B cell (primary cell): ENCODE results near the gene CILP2. TPM values are rescaled to one million over a fixed set of nuclear protein-coding genes. Genes with fewer than 3 reads are reported as not detected.

ENCODE experiments used
- ATAC-seq: fragments of 200-7000 bp; cut with Tn5 transposase; one replicate; pipeline ENCODE4 v1.10.0; 2021; ENCODE audit warnings: low read depth, mild to moderate bottlenecking, moderate number of reproducible peaks, moderate library complexity
- CTCF ChIA-PET: fragments of 350-600 bp; sonication (Branson Sonifier 250); formaldehyde crosslinking; loops from one replicate; lab custom pipeline; 2021; ENCODE audit warnings: antibody characterized with exemption, inconsistent platforms; lab: Charles Lee
- POLR2A ChIA-PET: fragments of 350-600 bp; sonication (Branson Sonifier 250); formaldehyde crosslinking; loops from one replicate; lab custom pipeline; 2021; ENCODE audit warnings: antibody characterized with exemption; lab: Charles Lee
- DNase-seq: peaks from one replicate; pipeline ENCODE4 v3.0.0; 2013
- H2AFZ ChIP-seq: 2 replicates; pipeline ENCODE4 v1.6.1; 2012; ENCODE audit warnings: mild to moderate bottlenecking, low read depth, low read length; ENCODE audit not compliant: insufficient read depth, poor library complexity, severe bottlenecking
- H3K27ac ChIP-seq, 2 donors: 1 replicate in 1 of 2; 2 replicates in 1 of 2; pipeline ENCODE4 v1.5.1; 2012 to 2013; ENCODE audit warnings: low read length in 2 of 2, mild to moderate bottlenecking in 2 of 2, moderate library complexity in 1 of 2
- H3K27me3 ChIP-seq, 4 experiments: fragments of 200-600 bp in 1 of 4; sonication (generic) in 1 of 4; replicated peaks in 1 of 4; 1 replicate in 2 of 4; 2 replicates in 2 of 4; pipeline versions ENCODE4 v1.6.1 to v1.7.0; 2013 to 2016; ENCODE audit warnings: low read length in 3 of 4, mild to moderate bottlenecking in 2 of 4, mixed read lengths in 1 of 4, moderate library complexity in 1 of 4; ENCODE audit not compliant: insufficient read depth in 4 of 4, control insufficient read depth in 3 of 4; ENCODE audit errors: control extremely low read depth in 1 of 4
- H3K36me3 ChIP-seq, 2 experiments: replicated peaks in 1 of 2; 1 replicate in 1 of 2; 2 replicates in 1 of 2; pipeline versions ENCODE4 v1.6.1 to v1.7.1; 2013; ENCODE audit warnings: low read length in 1 of 2; ENCODE audit not compliant: insufficient read depth in 2 of 2, control insufficient read depth in 1 of 2; ENCODE audit errors: control extremely low read depth in 1 of 2, extremely low read depth in 1 of 2
- H3K4me1 ChIP-seq, 2 donors: fragments of 200-600 bp in 1 of 2; sonication (generic) in 1 of 2; 1 replicate in 1 of 2; 2 replicates in 1 of 2; pipeline versions ENCODE4 v1.5.1 to v1.6.1; 2013 to 2017; ENCODE audit warnings: low read length in 2 of 2; ENCODE audit not compliant: control insufficient read depth in 2 of 2, insufficient read depth in 2 of 2
- H3K4me2 ChIP-seq: replicated peaks from 2 replicates; pipeline ENCODE3; 2012; ENCODE audit warnings: mild to moderate bottlenecking, low read depth, low read length; ENCODE audit not compliant: poor library complexity, severe bottlenecking
- H3K4me3 ChIP-seq, 5 experiments: fragments of 200-600 bp in 1 of 5; sonication (generic) in 1 of 5; 1 replicate in 3 of 5; 2 replicates in 2 of 5; pipeline versions ENCODE4 v1.5.1 to v1.7.0; 2011 to 2016; ENCODE audit warnings: low read length in 4 of 5, mild to moderate bottlenecking in 4 of 5, low read depth in 2 of 5, control low read depth in 1 of 5, moderate library complexity in 1 of 5; ENCODE audit not compliant: insufficient read depth in 1 of 5; ENCODE audit errors: control extremely low read depth in 1 of 5, extremely low read depth in 1 of 5
- H3K79me2 ChIP-seq: fragments of 200-600 bp; sonication (generic); one replicate; pipeline ENCODE4 v1.6.0; 2016; ENCODE audit warnings: low read length; ENCODE audit not compliant: control insufficient read depth, insufficient read depth
- H3K9ac ChIP-seq: fragments of 200-600 bp; sonication (generic); 2 replicates; pipeline ENCODE4 v1.6.1; 2017; ENCODE audit warnings: mild to moderate bottlenecking, low read length, moderate library complexity
- H3K9me3 ChIP-seq, 3 donors: one replicate each; pipeline versions ENCODE4 v1.6.1 to v1.7.1; 2013; ENCODE audit warnings: low read length in 2 of 3; ENCODE audit not compliant: control insufficient read depth in 2 of 3, insufficient read depth in 1 of 3; ENCODE audit errors: control extremely low read depth in 1 of 3
- H4K20me1 ChIP-seq: 2 replicates; pipeline ENCODE4 v1.6.0; 2012; ENCODE audit warnings: mild to moderate bottlenecking, low read length; ENCODE audit not compliant: insufficient read depth, control insufficient read depth, poor library complexity, severe bottlenecking
- H3K27ac Mint-ChIP-seq: one replicate; pipeline ENCODE4 v1.8.0; 2021; ENCODE audit warnings: mixed read lengths
- H3K27me3 Mint-ChIP-seq: one replicate; pipeline ENCODE4 v1.8.0; 2021; ENCODE audit warnings: mixed read lengths
- H3K4me1 Mint-ChIP-seq: one replicate; pipeline ENCODE4 v1.8.0; 2021; ENCODE audit warnings: mixed read lengths
- H3K4me3 Mint-ChIP-seq: one replicate; pipeline ENCODE4 v1.8.0; 2021; ENCODE audit warnings: mixed read lengths
- H3K9me3 Mint-ChIP-seq: one replicate; pipeline ENCODE4 v1.8.0; 2022; ENCODE audit warnings: mixed read lengths; ENCODE audit not compliant: insufficient read depth
- EZH2 ChIP-seq: IDR thresholded peaks from 2 replicates; pipeline ENCODE4 v1.6.1; 2012; ENCODE audit warnings: borderline replicate concordance, low read depth, mild to moderate bottlenecking, moderate library complexity, low read length; ENCODE audit not compliant: insufficient read depth, poor library complexity, severe bottlenecking
- WGBS: methylation state at CpG from one replicate; pipeline ENCODE4 v1.1.5; 2013; ENCODE audit warnings: missing lambda C conversion rate; ENCODE audit not compliant: insufficient coverage; 5-methylcytosine and 5-hydroxymethylcytosine counted together
- intact Hi-C: fragments of 100-400 bp; cut with micrococcal nuclease; formaldehyde crosslinking; loops from one replicate; pipeline ENCODE4 v1.10.0; 2022
- polyA plus RNA-seq: library from polyadenylated mRNA; depleted of rRNA; stranded (reverse); fragments of >200 nt; gene quantifications from 2 replicates; pipeline ENCODE4 v1.2.3, GENCODE V29; 2012
- total RNA-seq, 2 donors: library from RNA; stranded (reverse); fragments of 120-200 nt in 1 of 2; gene quantifications; 1 replicate in 1 of 2; 2 replicates in 1 of 2; pipeline versions ENCODE4 v1.2.3 to v1.2.4, GENCODE V29; 2013 to 2022
- TF ChIP-seq, protein P1 (sequence below): fragments of 200-600 bp; IDR thresholded peaks from one replicate; pipeline ENCODE4 v1.8.0; 2022; ENCODE audit warnings: antibody characterized with exemption, mild to moderate bottlenecking

CILP2 gene
- total and polyA plus RNA-seq, 2 donors (not counting 1 experiment from before 2014, with no cell fraction given), result 0.04 to 0.12 TPM

DNA sequence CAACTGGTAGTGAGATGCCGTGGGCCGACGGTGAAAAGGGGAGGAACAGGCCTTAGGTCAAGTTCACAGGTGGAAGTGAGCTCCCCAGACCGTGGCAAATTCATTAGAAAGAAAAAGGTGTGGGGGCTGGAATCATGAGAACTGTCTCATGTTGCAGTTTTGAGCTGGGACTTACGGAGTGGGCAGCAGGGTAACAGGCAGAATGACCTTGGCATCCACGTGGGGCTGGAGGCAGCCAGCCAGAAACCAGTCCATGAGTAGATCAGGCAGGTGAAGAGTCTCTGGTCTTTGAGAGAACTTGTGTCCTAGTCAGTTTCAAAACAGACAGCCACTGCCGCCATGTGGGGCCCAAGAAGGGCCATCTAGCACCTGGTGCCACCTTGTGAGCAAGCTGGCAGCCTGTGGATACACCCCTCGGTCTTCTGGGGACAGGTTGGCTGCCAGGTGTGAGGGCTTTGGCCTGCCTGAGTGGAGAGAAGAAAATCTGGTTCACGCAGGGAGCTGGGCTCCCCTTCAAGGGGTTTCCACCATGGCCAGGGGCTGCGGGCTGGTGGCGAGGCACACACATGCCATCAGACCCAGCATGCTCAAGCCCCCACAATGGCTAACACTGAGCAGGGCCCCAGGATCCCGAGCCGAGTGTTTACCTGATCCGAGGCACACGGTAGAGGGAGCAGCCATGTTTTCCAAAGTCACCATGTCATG lies 46.6 kb upstream of the CILP2 start:
- Mint-ChIP-seq H3K4me3 (no peak overlapping the region), H3K27ac (no peak overlapping the region), H3K9me3 (no peaks in the 10 kb centered on the region), H3K4me1 (peaks cover 38% of the 10 kb centered on the region), H3K27me3 (no peaks in the 10 kb centered on the region)
- TF ChIP-seq, protein P1, sequence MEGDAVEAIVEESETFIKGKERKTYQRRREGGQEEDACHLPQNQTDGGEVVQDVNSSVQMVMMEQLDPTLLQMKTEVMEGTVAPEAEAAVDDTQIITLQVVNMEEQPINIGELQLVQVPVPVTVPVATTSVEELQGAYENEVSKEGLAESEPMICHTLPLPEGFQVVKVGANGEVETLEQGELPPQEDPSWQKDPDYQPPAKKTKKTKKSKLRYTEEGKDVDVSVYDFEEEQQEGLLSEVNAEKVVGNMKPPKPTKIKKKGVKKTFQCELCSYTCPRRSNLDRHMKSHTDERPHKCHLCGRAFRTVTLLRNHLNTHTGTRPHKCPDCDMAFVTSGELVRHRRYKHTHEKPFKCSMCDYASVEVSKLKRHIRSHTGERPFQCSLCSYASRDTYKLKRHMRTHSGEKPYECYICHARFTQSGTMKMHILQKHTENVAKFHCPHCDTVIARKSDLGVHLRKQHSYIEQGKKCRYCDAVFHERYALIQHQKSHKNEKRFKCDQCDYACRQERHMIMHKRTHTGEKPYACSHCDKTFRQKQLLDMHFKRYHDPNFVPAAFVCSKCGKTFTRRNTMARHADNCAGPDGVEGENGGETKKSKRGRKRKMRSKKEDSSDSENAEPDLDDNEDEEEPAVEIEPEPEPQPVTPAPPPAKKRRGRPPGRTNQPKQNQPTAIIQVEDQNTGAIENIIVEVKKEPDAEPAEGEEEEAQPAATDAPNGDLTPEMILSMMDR, result no peak
- no peak for TF ChIP-seq EZH2
- ChIA-PET POLR2A (interaction anchor here (2.2 kb wide), 1 partner anchor 106 kb away, joined by 10 read pairs; no protein-coding TSS in a partner anchor), CTCF (interaction anchor here (0.5 to 9.6 kb wide), 24 partner anchors 10 to 457 kb away, joined by 3 to 301 read pairs (median 5); partner anchors contain the start of genes GATAD2A, NDUFA13 and TSSK6)
- 96% methylated on average over 15 of the region's 15 CpGs for WGBS
- no peak overlapping the region for H3K27ac ChIP-seq
- H3K79me2 ChIP-seq, result peaks cover 74% of the 10 kb centered on the region
- DNase-seq (no peak), ATAC-seq (no peak)
- no peak overlapping the region for H3K9ac ChIP-seq
- peaks cover 0 to 45% of the 10 kb centered on the region in 2 experiments for H3K36me3 ChIP-seq
- no peaks in the 10 kb centered on the region for H3K27me3 ChIP-seq
- H3K4me3 ChIP-seq, result no peak overlapping the region
- peaks cover 7% of the 10 kb centered on the region for H4K20me1 ChIP-seq
- H3K9me3 ChIP-seq, result no peaks in the 10 kb centered on the region
- H3K4me1 ChIP-seq, result peaks cover 27 to 35% of the 10 kb centered on the region in 2 donors
- no peak overlapping the region for H3K4me2 ChIP-seq
- H2AFZ ChIP-seq, result no peak overlapping the region
- intact Hi-C loops, result no loop called here
